Lung (tissue), 12 donors: Measurements from ENCODE around the gene RPL36A. TPM values are rescaled to one million over a fixed set of nuclear protein-coding genes. Genes with fewer than 3 reads are reported as not detected.

Experiments
- ATAC-seq: fragments of 200-7000 bp; cut with Tn5 transposase; one replicate; pipeline ENCODE4 v1.9.1; 2020; ENCODE audit warnings: moderate number of reproducible peaks; ENCODE audit not compliant: insufficient read depth, low FRiP score
- DNase-seq, 3 donors: peaks; one replicate each; pipeline ENCODE4 v3.0.0-alpha.2; 2013 to 2017
- H3K27ac ChIP-seq, 2 donors: one replicate each; pipeline ENCODE4 v1.5.1; 2013; ENCODE audit warnings: mild to moderate bottlenecking in 2 of 2, moderate library complexity in 2 of 2, control low read depth in 1 of 2, inconsistent platforms in 1 of 2, low read depth in 1 of 2, low read length in 1 of 2
- H3K27me3 ChIP-seq, 3 donors: one replicate each; pipeline ENCODE4 v1.5.1; 2013; ENCODE audit warnings: low read length in 2 of 3; ENCODE audit not compliant: control insufficient read depth in 3 of 3, insufficient read depth in 3 of 3
- H3K36me3 ChIP-seq, 4 donors: one replicate each; pipeline ENCODE4 v1.5.1; 2013; ENCODE audit warnings: low read length in 4 of 4, mild to moderate bottlenecking in 1 of 4, moderate library complexity in 1 of 4; ENCODE audit not compliant: control insufficient read depth in 4 of 4, insufficient read depth in 4 of 4
- H3K4me1 ChIP-seq, 5 donors: one replicate each; pipeline ENCODE4 v1.5.1; 2013; ENCODE audit warnings: low read length in 5 of 5, mild to moderate bottlenecking in 2 of 5, moderate library complexity in 1 of 5; ENCODE audit not compliant: control insufficient read depth in 5 of 5, insufficient read depth in 5 of 5
- H3K4me3 ChIP-seq: one replicate; pipeline ENCODE4 v1.5.1; 2013; ENCODE audit warnings: mild to moderate bottlenecking, control low read depth, moderate library complexity
- H3K9ac ChIP-seq, 2 donors: one replicate each; pipeline ENCODE4 v1.5.1; 2013; ENCODE audit warnings: low read length in 2 of 2, control low read depth in 1 of 2; ENCODE audit not compliant: insufficient read depth in 1 of 2
- H3K9me3 ChIP-seq, 4 donors: one replicate each; pipeline ENCODE4 v1.5.1; 2013; ENCODE audit warnings: low read length in 3 of 4, mild to moderate bottlenecking in 1 of 4, moderate library complexity in 1 of 4; ENCODE audit not compliant: control insufficient read depth in 4 of 4, insufficient read depth in 3 of 4
- CTCF ChIP-seq: IDR thresholded peaks from 2 replicates; pipeline ENCODE4 v1.5.1; 2012; ENCODE audit warnings: mild to moderate bottlenecking; ENCODE audit errors: control extremely low read depth, extremely low read depth
- WGBS, 2 donors: extraction: QIAGEN DNeasy Blood & Tissue Kit; methylation state at CpG; one replicate each; pipeline ENCODE4 v1.1.7; 2013; 5-methylcytosine and 5-hydroxymethylcytosine counted together
- polyA plus RNA-seq, 2 donors: library from polyadenylated mRNA; stranded (reverse); fragments of 200-250 nt; gene quantifications; one replicate each; pipeline ENCODE4 v1.2.1, GENCODE V29; 2013
- total RNA-seq, 2 donors: library from RNA; depleted of rRNA in 1 of 2; stranded (reverse); fragments of >200 nt in 1 of 2; gene quantifications; one replicate each; pipeline ENCODE4 v1.2.1, GENCODE V29; 2014 to 2021
- donor health status: control.
- donor health status: control.
- donor health status: Bipolar disorder and iron deficiency.
- donor health status: healthy.
- donor health status: DM: yes; HTN: yes; CAD: no.

Gene RPL36A
- total and polyA plus RNA-seq, 4 donors, result 199 to 4,087 (median 1,280) TPM

- Histone ChIP-seq H3K9ac (no peak overlapping the region), H3K27ac (no peak overlapping the region), H3K9me3 (no peaks in the 10 kb centered on the region), H3K4me3 (no peak overlapping the region), H3K4me1 (peaks cover 0 to 9% (median 0%) of the 10 kb centered on the region in 5 donors), H3K36me3 (peaks cover 0 to 4% (median 0%) of the 10 kb centered on the region in 4 donors), H3K27me3 (peaks cover 0 to 9% (median 0%) of the 10 kb centered on the region in 3 donors)
- ATAC-seq, result no peak
- 87 to 89% methylated on average over 3 of the region's 3 CpGs for WGBS, 2 donors
- no peak for DNase-seq
- no peak for TF ChIP-seq CTCF
Observed at GRCh38 chrX:101388604-101389003, 2.2 kb upstream of the RPL36A start.

GRCh38 chrX:101391831-101392230 lies 1.0 kb downstream of the RPL36A start:
- peaks cover 0 to 4% (median under 1%) of the 10 kb centered on the region in 4 donors for H3K36me3 ChIP-seq
- H3K9me3 ChIP-seq, result no peaks in the 10 kb centered on the region
- H3K9ac ChIP-seq, result peak overlapping the region; percentile 87 to 91
- WGBS, 2 donors, result 32 to 52% methylated on average over 6 of the region's 6 CpGs
- ATAC-seq (no peak), DNase-seq (no peak)
- peaks cover 0 to 8% (median 0%) of the 10 kb centered on the region in 3 donors for H3K27me3 ChIP-seq
- TF ChIP-seq CTCF, result no peak
- H3K4me1 ChIP-seq, result peaks cover 0 to 9% (median 0%) of the 10 kb centered on the region in 5 donors
- no peak overlapping the region for H3K27ac ChIP-seq
- peak overlapping the region; percentile 60 for H3K4me3 ChIP-seq

- DNase-seq, result no peak
- Histone ChIP-seq H3K36me3 (peaks cover 0 to 4% (median under 1%) of the 10 kb centered on the region in 4 donors), H3K4me3 (no peak overlapping the region), H3K9ac (no peak overlapping the region), H3K4me1 (peaks cover 0 to 9% (median 0%) of the 10 kb centered on the region in 5 donors), H3K27me3 (peaks cover 0 to 3% (median 2%) of the 10 kb centered on the region in 3 donors), H3K9me3 (no peaks in the 10 kb centered on the region), H3K27ac (no peak overlapping the region)
- 87 to 90% methylated on average over 11 of the region's 11 CpGs for WGBS, 2 donors
- TF ChIP-seq CTCF, result no peak
- no peak for ATAC-seq
Observed at GRCh38 chrX:101393530-101394305, 2.9 kb downstream of the RPL36A start.
